Upper lobe of left lung (tissue), 4 donors: Measurements from ENCODE around the gene OLFML1.

Source experiments
- CTCF ChIP-seq, 6 experiments: fragments of 450-650 bp in 4 of 6; fragments of 200-600 bp in 2 of 6; sonication (generic) in 2 of 6; IDR thresholded peaks; one replicate each; pipeline ENCODE4 v1.5.1; 2016 to 2019; ENCODE audit warnings: antibody characterized with exemption in 6 of 6
- EP300 ChIP-seq, 4 donors: sonication (generic); formaldehyde crosslinking; IDR thresholded peaks; one replicate each; pipeline ENCODE4 v1.5.1; 2017; ENCODE audit warnings: antibody characterized with exemption in 4 of 4, control low read depth in 2 of 4
- POLR2A ChIP-seq, 4 donors: fragments of 450-650 bp; IDR thresholded peaks; one replicate each; pipeline ENCODE4 v1.5.1; 2016 to 2017; ENCODE audit warnings: antibody characterized with exemption in 4 of 4, mild to moderate bottlenecking in 2 of 4
- POLR2AphosphoS5 ChIP-seq, 2 donors: sonication (generic); formaldehyde crosslinking; IDR thresholded peaks; one replicate each; pipeline ENCODE4 v1.5.1; 2017; ENCODE audit warnings: antibody characterized with exemption in 2 of 2

GRCh38 chr11:7484645-7485044 is 661 bp upstream of the OLFML1 start:
- TF ChIP-seq POLR2A (IDR thresholded peaks at IDR 0.05) = no peak
- no peak for TF ChIP-seq CTCF (IDR thresholded peaks at IDR 0.05)
- TF ChIP-seq EP300 (IDR thresholded peaks at IDR 0.05) = no peak
- TF ChIP-seq POLR2AphosphoS5 (IDR thresholded peaks at IDR 0.05) = no peak
